Neural progenitor cell (in vitro differentiated cells): ENCODE measurements around the gene REN. TPM values are rescaled to one million over a fixed set of nuclear protein-coding genes. Genes with fewer than 3 reads are reported as not detected.

Source experiments
- DNase-seq: peaks from one replicate; pipeline ENCODE4 v3.0.0-alpha.2; 2016; ENCODE audit warnings: low spot score
- H2AFZ ChIP-seq: fragments of 200-600 bp; sonication (generic); replicated peaks from 2 replicates; pipeline ENCODE4 v1.6.1; 2016; ENCODE audit warnings: antibody characterized with exemption
- H3F3A ChIP-seq: fragments of 200-600 bp; sonication (generic); 2 replicates; pipeline ENCODE4 v1.6.1; 2016; ENCODE audit warnings: antibody characterized with exemption, low read depth
- H3K27ac ChIP-seq: fragments of 200-600 bp; sonication (generic); 2 replicates; pipeline ENCODE4 v1.5.1; 2016; ENCODE audit warnings: mild to moderate bottlenecking
- H3K27me3 ChIP-seq: fragments of 200-600 bp; sonication (generic); 2 replicates; pipeline ENCODE4 v1.6.1; 2016; ENCODE audit warnings: mild to moderate bottlenecking, moderate library complexity
- H3K36me3 ChIP-seq: fragments of 200-600 bp; sonication (generic); 2 replicates; pipeline ENCODE4 v1.5.1; 2016
- H3K4me1 ChIP-seq: fragments of 200-600 bp; sonication (generic); 2 replicates; pipeline ENCODE4 v1.6.1; 2016; ENCODE audit warnings: mixed run types
- H3K4me2 ChIP-seq: fragments of 200-600 bp; sonication (generic); 2 replicates; pipeline ENCODE4 v1.6.1; 2016
- H3K4me3 ChIP-seq: fragments of 200-600 bp; sonication (generic); 2 replicates; pipeline ENCODE4 v1.5.1; 2016
- H3K79me2 ChIP-seq: fragments of 200-600 bp; sonication (generic); 2 replicates; pipeline ENCODE4 v1.6.1; 2016; ENCODE audit warnings: low read depth
- H3K9ac ChIP-seq: fragments of 200-600 bp; sonication (generic); 2 replicates; pipeline ENCODE4 v1.6.1; 2016
- H3K9me3 ChIP-seq: fragments of 200-600 bp; sonication (generic); 2 replicates; pipeline ENCODE4 v1.5.1; 2016; ENCODE audit warnings: low read depth
- H4K20me1 ChIP-seq: fragments of 200-600 bp; sonication (generic); 2 replicates; pipeline ENCODE4 v1.6.1; 2016; ENCODE audit warnings: low read depth
- H3K27ac Mint-ChIP-seq: 3 replicates; pipeline ENCODE4 v1.8.0; 2021; ENCODE audit warnings: mixed read lengths
- H3K27me3 Mint-ChIP-seq: 2 replicates; pipeline ENCODE4 v1.8.0; 2022; ENCODE audit warnings: low read depth, mild to moderate bottlenecking, inconsistent platforms, moderate library complexity, mixed read lengths; ENCODE audit not compliant: insufficient read depth
- H3K36me3 Mint-ChIP-seq: 3 replicates; pipeline ENCODE4 v1.8.0; 2021; ENCODE audit warnings: mixed read lengths
- H3K4me1 Mint-ChIP-seq: 3 replicates; pipeline ENCODE4 v1.8.0; 2021; ENCODE audit warnings: mixed read lengths
- H3K4me3 Mint-ChIP-seq: 3 replicates; pipeline ENCODE4 v1.8.0; 2021; ENCODE audit warnings: mild to moderate bottlenecking, moderate library complexity, mixed read lengths
- H3K9me3 Mint-ChIP-seq: 3 replicates; pipeline ENCODE4 v1.8.0; 2020; ENCODE audit warnings: mixed read lengths
- EZH2 ChIP-seq: fragments of 200-600 bp; sonication (generic); IDR thresholded peaks from 2 replicates; pipeline ENCODE4 v1.6.1; 2017; ENCODE audit warnings: antibody characterized with exemption, mild to moderate bottlenecking, moderate library complexity
- EZH2phosphoT487 ChIP-seq: fragments of 200-600 bp; sonication (generic); IDR thresholded peaks from 2 replicates; pipeline ENCODE4 v1.6.1; 2017; ENCODE audit warnings: antibody characterized with exemption
- total RNA-seq: library from RNA; depleted of rRNA; stranded (reverse); fragments of >200 nt; gene quantifications from 2 replicates; pipeline ENCODE4 v1.2.3, GENCODE V29; 2015; ENCODE audit warnings: low replicate concordance
- TF ChIP-seq, protein P1 (sequence below): fragments of 200-600 bp; sonication (generic); IDR thresholded peaks from 2 replicates; pipeline ENCODE4 v1.5.1; 2017; ENCODE audit warnings: antibody characterized with exemption, mild to moderate bottlenecking

Gene REN
- total RNA-seq, 1 donor from 2014 or later = not detected

GRCh38 chr1:204194771-204195170, 28.6 kb upstream of the REN start:
- H3K9me3 Mint-ChIP-seq = no peaks in the 10 kb centered on the region
- TF ChIP-seq EZH2phosphoT487 (no peak), EZH2 (no peak)
- TF ChIP-seq, protein P1, sequence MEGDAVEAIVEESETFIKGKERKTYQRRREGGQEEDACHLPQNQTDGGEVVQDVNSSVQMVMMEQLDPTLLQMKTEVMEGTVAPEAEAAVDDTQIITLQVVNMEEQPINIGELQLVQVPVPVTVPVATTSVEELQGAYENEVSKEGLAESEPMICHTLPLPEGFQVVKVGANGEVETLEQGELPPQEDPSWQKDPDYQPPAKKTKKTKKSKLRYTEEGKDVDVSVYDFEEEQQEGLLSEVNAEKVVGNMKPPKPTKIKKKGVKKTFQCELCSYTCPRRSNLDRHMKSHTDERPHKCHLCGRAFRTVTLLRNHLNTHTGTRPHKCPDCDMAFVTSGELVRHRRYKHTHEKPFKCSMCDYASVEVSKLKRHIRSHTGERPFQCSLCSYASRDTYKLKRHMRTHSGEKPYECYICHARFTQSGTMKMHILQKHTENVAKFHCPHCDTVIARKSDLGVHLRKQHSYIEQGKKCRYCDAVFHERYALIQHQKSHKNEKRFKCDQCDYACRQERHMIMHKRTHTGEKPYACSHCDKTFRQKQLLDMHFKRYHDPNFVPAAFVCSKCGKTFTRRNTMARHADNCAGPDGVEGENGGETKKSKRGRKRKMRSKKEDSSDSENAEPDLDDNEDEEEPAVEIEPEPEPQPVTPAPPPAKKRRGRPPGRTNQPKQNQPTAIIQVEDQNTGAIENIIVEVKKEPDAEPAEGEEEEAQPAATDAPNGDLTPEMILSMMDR = no peak
- peaks cover 36% of the 10 kb centered on the region for H3K27me3 ChIP-seq
- H3K4me1 ChIP-seq = peaks cover 16% of the 10 kb centered on the region
- H3K27ac ChIP-seq = no peak overlapping the region
- H3F3A ChIP-seq = peaks cover 11% of the 10 kb centered on the region
- H4K20me1 ChIP-seq = no peaks in the 10 kb centered on the region
- peaks cover 29% of the 10 kb centered on the region for H3K27me3 Mint-ChIP-seq
- H3K9me3 ChIP-seq = no peaks in the 10 kb centered on the region
- H3K4me2 ChIP-seq = no peak overlapping the region
- peaks cover 14% of the 10 kb centered on the region for H3K4me1 Mint-ChIP-seq
- H3K4me3 ChIP-seq = no peak overlapping the region
- no peak overlapping the region for H3K27ac Mint-ChIP-seq
- no peaks in the 10 kb centered on the region for H3K36me3 ChIP-seq
- H3K9ac ChIP-seq = no peak overlapping the region
- H2AFZ ChIP-seq = no peak overlapping the region
- H3K4me3 Mint-ChIP-seq = peak overlapping the region; percentile 3
- DNase-seq = no peak
- H3K36me3 Mint-ChIP-seq = no peaks in the 10 kb centered on the region
- H3K79me2 ChIP-seq = no peaks in the 10 kb centered on the region

- Mint-ChIP-seq H3K27me3 (peaks cover 31% of the 10 kb centered on the region), H3K4me1 (peaks cover 17% of the 10 kb centered on the region), H3K36me3 (no peaks in the 10 kb centered on the region), H3K4me3 (no peak overlapping the region), H3K27ac (no peak overlapping the region), H3K9me3 (no peaks in the 10 kb centered on the region)
- TF ChIP-seq EZH2 (no peak), EZH2phosphoT487 (no peak)
- TF ChIP-seq, protein P1 = no peak
- no peak overlapping the region for H3K9ac ChIP-seq
- H3K9me3 ChIP-seq = no peaks in the 10 kb centered on the region
- H3F3A ChIP-seq = peaks cover 11% of the 10 kb centered on the region
- no peaks in the 10 kb centered on the region for H3K36me3 ChIP-seq
- H3K79me2 ChIP-seq = no peaks in the 10 kb centered on the region
- H4K20me1 ChIP-seq = no peaks in the 10 kb centered on the region
- no peak overlapping the region for H3K4me2 ChIP-seq
- H3K27ac ChIP-seq = no peak overlapping the region
- H3K4me1 ChIP-seq = peaks cover 16% of the 10 kb centered on the region
- H3K27me3 ChIP-seq = peaks cover 43% of the 10 kb centered on the region
- DNase-seq = no peak
- no peak overlapping the region for H3K4me3 ChIP-seq
- H2AFZ ChIP-seq = no peak overlapping the region
Measured at GRCh38 chr1:204194080-204194479, 27.9 kb upstream of the REN start.

- Histone ChIP-seq H3K9ac (no peak overlapping the region), H3F3A (peaks cover 11% of the 10 kb centered on the region), H3K27me3 (peaks cover 56% of the 10 kb centered on the region), H3K79me2 (no peaks in the 10 kb centered on the region), H2AFZ (no peak overlapping the region), H4K20me1 (no peaks in the 10 kb centered on the region), H3K4me1 (peaks cover 16% of the 10 kb centered on the region), H3K4me2 (no peak overlapping the region), H3K36me3 (no peaks in the 10 kb centered on the region), H3K9me3 (no peaks in the 10 kb centered on the region), H3K27ac (no peak overlapping the region), H3K4me3 (no peak overlapping the region)
- Mint-ChIP-seq H3K27ac (no peak overlapping the region), H3K27me3 (peaks cover 34% of the 10 kb centered on the region), H3K4me3 (no peak overlapping the region), H3K36me3 (no peaks in the 10 kb centered on the region), H3K9me3 (no peaks in the 10 kb centered on the region), H3K4me1 (peaks cover 17% of the 10 kb centered on the region)
- TF ChIP-seq EZH2phosphoT487 = no peak
- no peak for TF ChIP-seq EZH2
- TF ChIP-seq, protein P1 = no peak
- no peak for DNase-seq
Measured at GRCh38 chr1:204192589-204193352, 26.6 kb upstream of the REN start.
